GM12878 (cell line): Measurements from ENCODE around the gene PIP4K2A. TPM values are rescaled to one million over a fixed set of nuclear protein-coding genes. Genes with fewer than 3 reads are reported as not detected.
A peak's percentile ranks its signal among the peaks of the same experiment; 100 is the strongest.

Experiments
- BCL11A ChIP-seq: IDR thresholded peaks from 2 replicates; pipeline ENCODE4 v1.6.1; 2011; ENCODE audit warnings: low read depth, low read length
- EGR1 ChIP-seq, 2 experiments: IDR thresholded peaks; 1 replicate in 1 of 2; 2 replicates in 1 of 2; pipeline ENCODE4 v1.6.1; 2011 to 2012; ENCODE audit warnings: low read depth in 2 of 2, low read length in 2 of 2, borderline replicate concordance in 1 of 2, mild to moderate bottlenecking in 1 of 2, moderate library complexity in 1 of 2
- EP300 ChIP-seq, 2 experiments: fragments of 150-350 bp in 1 of 2; IDR thresholded peaks; 2 replicates each; pipeline ENCODE4 v1.6.1; 2011 to 2012; ENCODE audit warnings: low read depth in 2 of 2, low read length in 2 of 2, borderline replicate concordance in 1 of 2, improper control_type of control experiment in 1 of 2, inconsistent platforms in 1 of 2; ENCODE audit not compliant: control insufficient read depth in 1 of 2
- ETV6 ChIP-seq, 2 experiments: fragments of 450-650 bp in 1 of 2; IDR thresholded peaks in 1 of 2; conservative IDR thresholded peaks in 1 of 2; 2 replicates each; pipeline ENCODE4 v1.6.1; 2014; ENCODE audit warnings: antibody characterized with exemption in 1 of 2, borderline replicate concordance in 1 of 2, low read depth in 1 of 2, mild to moderate bottlenecking in 1 of 2, moderate library complexity in 1 of 2
- IRF4 ChIP-seq: IDR thresholded peaks from 2 replicates; pipeline ENCODE4 v1.6.1; 2011; ENCODE audit warnings: low read depth, low read length
- MYB ChIP-seq: fragments of 150-350 bp; IDR thresholded peaks from 2 replicates; pipeline ENCODE4 v1.6.1; 2014; ENCODE audit warnings: mild to moderate bottlenecking, low read depth, low read length, borderline replicate concordance
- NKRF ChIP-seq: fragments of 450-650 bp; conservative IDR thresholded peaks from 2 replicates; pipeline ENCODE4 v1.6.1; 2017; ENCODE audit warnings: mild to moderate bottlenecking, moderate library complexity
- POLR2AphosphoS2 ChIP-seq: IDR thresholded peaks from 2 replicates; pipeline ENCODE4 v1.6.1; 2011; ENCODE audit warnings: low read depth, mild to moderate bottlenecking, low read length, improper control_type of control experiment, moderate library complexity
- POU2F2 ChIP-seq: IDR thresholded peaks from 3 replicates; pipeline ENCODE4 v1.6.1; 2011; ENCODE audit warnings: low read depth, mild to moderate bottlenecking, low read length, borderline replicate concordance
- PRDM15 ChIP-seq: fragments of 450-650 bp; formaldehyde crosslinking; IDR thresholded peaks from 2 replicates; pipeline ENCODE4 v1.4.0; 2020; ENCODE audit warnings: mild to moderate bottlenecking, moderate library complexity
- SMAD1 ChIP-seq: fragments of 450-650 bp; IDR thresholded peaks from 2 replicates; pipeline ENCODE4 v1.6.1; 2018; ENCODE audit warnings: mild to moderate bottlenecking, low read depth; ENCODE audit not compliant: partially characterized antibody
- STAT3 ChIP-seq: IDR thresholded peaks from 2 replicates; pipeline ENCODE4 v1.6.1; 2011; ENCODE audit warnings: low read depth, low read length, improper control_type of control experiment
- SUPT20H ChIP-seq: IDR thresholded peaks from 2 replicates; pipeline ENCODE4 v1.6.1; 2011; ENCODE audit warnings: low read depth, mild to moderate bottlenecking, low read length, moderate library complexity, borderline replicate concordance; ENCODE audit not compliant: control insufficient read depth
- TBL1XR1 ChIP-seq: IDR thresholded peaks from 2 replicates; pipeline ENCODE4 v1.6.1; 2012; ENCODE audit warnings: low read depth, low read length, improper control_type of control experiment
- TCF3 ChIP-seq: IDR thresholded peaks from 2 replicates; pipeline ENCODE4 v1.6.1; 2012; ENCODE audit warnings: low read depth, mild to moderate bottlenecking, low read length, borderline replicate concordance; ENCODE audit not compliant: insufficient read depth
- ZBTB33 ChIP-seq: fragments of 450-650 bp; IDR thresholded peaks from 2 replicates; pipeline ENCODE4 v1.6.1; 2017; ENCODE audit warnings: mild to moderate bottlenecking
- polyA plus RNA-seq, 11 experiments: library from polyadenylated mRNA; depleted of rRNA in 4 of 11; unstranded in 6 of 11; stranded (reverse) in 5 of 11; fragments of >200 nt; fragmentation: Nextera tagmentation in 4 of 11; fragmentation: Illumina TruSeq in 1 of 11; extraction: Ambion mirVana in 4 of 11; extraction: Trizol in 1 of 11; gene quantifications; 1 replicate in 1 of 11; 2 replicates in 10 of 11; pipeline versions ENCODE4 v1.2.1 to v1.2.3, GENCODE V29; 2011 to 2016; ENCODE audit warnings: inconsistent platforms in 2 of 11, missing spikeins in 2 of 11, low read depth in 1 of 11
- total RNA-seq, 4 experiments: library from RNA; depleted of rRNA in 3 of 4; stranded (reverse); fragments of >200 nt in 3 of 4; fragmentation: Illumina TruSeq in 1 of 4; extraction: Trizol in 1 of 4; gene quantifications; 2 replicates each; pipeline versions ENCODE4 v1.2.1 to v1.2.3, GENCODE V29; 2013 to 2021
- TF ChIP-seq, protein P1 (sequence below): fragments of 450-650 bp; formaldehyde crosslinking; IDR thresholded peaks from 2 replicates; pipeline ENCODE4 v1.5.0; 2022; ENCODE audit warnings: mild to moderate bottlenecking, missing genetic modification characterization

PIP4K2A gene
- total and polyA plus RNA-seq, 10 of the 15 experiments (the other 5 are each of a cell fraction or from before 2014, with no cell fraction given), result 54.3 to 139 (median 84.4) TPM

GRCh38 chr10:22649390-22649841, 65.0 kb downstream of the PIP4K2A start (continued):
- TF ChIP-seq EGR1 (IDR thresholded peaks at IDR 0.05; ENCODE audit: borderline replicate concordance in 1 of 2, low read depth in 2 of 2, low read length in 2 of 2), result no peak
- no peak for TF ChIP-seq POU2F2
- no peak for TF ChIP-seq SUPT20H
- TF ChIP-seq NKRF, result 0 out of 2 replicates have a peak, but pooled peaks have one; percentile 19
- TF ChIP-seq BCL11A, result no peak
- TF ChIP-seq MYB, result no peak
- no peak for TF ChIP-seq SMAD1
- peak; percentile 15; the same call in 1 of the 2 replicates for TF ChIP-seq POLR2AphosphoS2
- TF ChIP-seq TCF3, result no peak
- TF ChIP-seq ETV6 (conservative IDR thresholded peaks at IDR 0.05 in 1 of 2, IDR thresholded peaks at IDR 0.05 in 1 of 2; ENCODE audit: borderline replicate concordance in 1 of 2, low read depth in 1 of 2), result no peak; a peak in 1 of 4 replicates
- TF ChIP-seq PRDM15 (CRISPR knock-in tag), result no peak
- no peak for TF ChIP-seq STAT3
- no peak for TF ChIP-seq ZBTB33
- TF ChIP-seq, protein P1, sequence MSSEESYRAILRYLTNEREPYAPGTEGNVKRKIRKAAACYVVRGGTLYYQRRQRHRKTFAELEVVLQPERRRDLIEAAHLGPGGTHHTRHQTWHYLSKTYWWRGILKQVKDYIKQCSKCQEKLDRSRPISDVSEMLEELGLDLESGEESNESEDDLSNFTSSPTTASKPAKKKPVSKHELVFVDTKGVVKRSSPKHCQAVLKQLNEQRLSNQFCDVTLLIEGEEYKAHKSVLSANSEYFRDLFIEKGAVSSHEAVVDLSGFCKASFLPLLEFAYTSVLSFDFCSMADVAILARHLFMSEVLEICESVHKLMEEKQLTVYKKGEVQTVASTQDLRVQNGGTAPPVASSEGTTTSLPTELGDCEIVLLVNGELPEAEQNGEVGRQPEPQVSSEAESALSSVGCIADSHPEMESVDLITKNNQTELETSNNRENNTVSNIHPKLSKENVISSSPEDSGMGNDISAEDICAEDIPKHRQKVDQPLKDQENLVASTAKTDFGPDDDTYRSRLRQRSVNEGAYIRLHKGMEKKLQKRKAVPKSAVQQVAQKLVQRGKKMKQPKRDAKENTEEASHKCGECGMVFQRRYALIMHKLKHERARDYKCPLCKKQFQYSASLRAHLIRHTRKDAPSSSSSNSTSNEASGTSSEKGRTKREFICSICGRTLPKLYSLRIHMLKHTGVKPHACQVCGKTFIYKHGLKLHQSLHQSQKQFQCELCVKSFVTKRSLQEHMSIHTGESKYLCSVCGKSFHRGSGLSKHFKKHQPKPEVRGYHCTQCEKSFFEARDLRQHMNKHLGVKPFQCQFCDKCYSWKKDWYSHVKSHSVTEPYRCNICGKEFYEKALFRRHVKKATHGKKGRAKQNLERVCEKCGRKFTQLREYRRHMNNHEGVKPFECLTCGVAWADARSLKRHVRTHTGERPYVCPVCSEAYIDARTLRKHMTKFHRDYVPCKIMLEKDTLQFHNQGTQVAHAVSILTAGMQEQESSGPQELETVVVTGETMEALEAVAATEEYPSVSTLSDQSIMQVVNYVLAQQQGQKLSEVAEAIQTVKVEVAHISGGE (CRISPR knock-in tag), result no peak
- TF ChIP-seq TBL1XR1, result no peak
- no peak for TF ChIP-seq IRF4
- TF ChIP-seq EP300 (IDR thresholded peaks at IDR 0.05; ENCODE audit: borderline replicate concordance in 1 of 2, control insufficient read depth in 1 of 2, low read depth in 2 of 2, low read length in 2 of 2), result no peak
